HG02938 (cell line): ENCODE results near the gene GPAM.
"Not testable (repeated sequence)": the region's sequence is repeated elsewhere in the genome, so short reads cannot be mapped to it uniquely, and the experiment has no call there.

ENCODE experiments used
- ATAC-seq: cut with Tn5 transposase; IDR thresholded peaks from one replicate; pipeline ENCODE4 v1.9.1; 2021; ENCODE audit warnings: mild to moderate bottlenecking, moderate library complexity; ENCODE audit not compliant: unreplicated experiment

The GPAM gene

GRCh38 chr10:112216151-112216550 lies 32.6 kb upstream of the GPAM start:
- no peak for ATAC-seq

- ATAC-seq = no peak
Observed at GRCh38 chr10:112215342-112215774, 31.8 kb upstream of the GPAM start.

GRCh38 chr10:112214298-112214926 lies 30.8 kb upstream of the GPAM start:
- ATAC-seq = no peak

- no peak for ATAC-seq
Observed at GRCh38 chr10:112213836-112214235, 30.3 kb upstream of the GPAM start.

GRCh38 chr10:112213098-112213823 lies 29.7 kb upstream of the GPAM start:
- ATAC-seq = peak; percentile 65

- ATAC-seq = no peak
Observed at GRCh38 chr10:112210666-112211065, 27.1 kb upstream of the GPAM start.

GRCh38 chr10:112209684-112210131 lies 26.1 kb upstream of the GPAM start:
- no peak for ATAC-seq

GRCh38 chr10:112208997-112209396 lies 25.4 kb upstream of the GPAM start:
- ATAC-seq = no peak

GRCh38 chr10:112208292-112208691 lies 24.7 kb upstream of the GPAM start:
- ATAC-seq = no peak

GRCh38 chr10:112203328-112204076 lies 19.9 kb upstream of the GPAM start:
- ATAC-seq = peak; percentile 67

- peak; percentile 87 for ATAC-seq
Observed at GRCh38 chr10:112202561-112203241, 19.1 kb upstream of the GPAM start.

GRCh38 chr10:112202076-112202475 lies 18.5 kb upstream of the GPAM start:
- ATAC-seq = no peak

GRCh38 chr10:112201334-112201733 lies 17.8 kb upstream of the GPAM start:
- no peak for ATAC-seq

- not testable (repeated sequence) for ATAC-seq
Observed at GRCh38 chr10:112200259-112200658, 16.7 kb upstream of the GPAM start.

GRCh38 chr10:112197662-112198061 lies 14.1 kb upstream of the GPAM start:
- ATAC-seq = not testable (repeated sequence)

GRCh38 chr10:112195224-112195623 lies 11.7 kb upstream of the GPAM start:
- no peak for ATAC-seq

- no peak for ATAC-seq
Observed at GRCh38 chr10:112191791-112192190, 8.2 kb upstream of the GPAM start.

GRCh38 chr10:112191041-112191590 lies 7.6 kb upstream of the GPAM start:
- no peak for ATAC-seq

- no peak for ATAC-seq
Observed at GRCh38 chr10:112189465-112189864, 5.9 kb upstream of the GPAM start.

GRCh38 chr10:112187527-112187926 lies 4.0 kb upstream of the GPAM start:
- no peak for ATAC-seq

- ATAC-seq = no peak
Observed at GRCh38 chr10:112185959-112186358, 2.4 kb upstream of the GPAM start.
